Subcutaneous preadipocyte (primary cell): ENCODE data around the gene FANCB. TPM values are rescaled to one million over a fixed set of nuclear protein-coding genes. Genes with fewer than 3 reads are reported as not detected.

Experiments
- total RNA-seq: library from RNA; depleted of rRNA; stranded (reverse); fragments of >200 nt; gene quantifications from 2 replicates; pipeline ENCODE4 v1.2.3, GENCODE V29; 2012

Gene FANCB
- 5.9 and 9.2 TPM in 2 replicates for total RNA-seq

GRCh38 chrX:14872851-14873675 lies at the start of gene FANCB, which contains the start of gene MOSPD2:
Gene FANCB (minus strand): TSS chrX:14873069. CDS start chrX:14865510, 7,559 bp downstream.
Gene MOSPD2 (plus strand): TSS chrX:14873421. CDS start chrX:14873529, 108 bp downstream.

Other genes with a start within 250 kb of the FANCB start
- 14.0 and 18.8 TPM in 2 replicates for gene MOSPD2, start 352 bp upstream of the FANCB start, total RNA-seq